Esophagus (tissue), 2 donors: ENCODE measurements around the gene NPEPL1. TPM values are rescaled to one million over a fixed set of nuclear protein-coding genes. Genes with fewer than 3 reads are reported as not detected.

Source experiments
- H3K27ac ChIP-seq, 2 donors: one replicate each; pipeline ENCODE4 v1.5.1; 2013; ENCODE audit warnings: low read depth in 2 of 2, mild to moderate bottlenecking in 2 of 2, inconsistent platforms in 1 of 2, low read length in 1 of 2, moderate library complexity in 1 of 2
- H3K27me3 ChIP-seq, 2 donors: one replicate each; pipeline ENCODE4 v1.6.1; 2013; ENCODE audit warnings: low read length in 2 of 2, control low read depth in 1 of 2, mild to moderate bottlenecking in 1 of 2; ENCODE audit not compliant: insufficient read depth in 2 of 2, control insufficient read depth in 1 of 2
- H3K36me3 ChIP-seq, 2 donors: one replicate each; pipeline ENCODE4 v1.6.1; 2013; ENCODE audit warnings: low read length in 1 of 2; ENCODE audit not compliant: control insufficient read depth in 2 of 2, insufficient read depth in 2 of 2
- H3K4me1 ChIP-seq, 2 donors: one replicate each; pipeline ENCODE4 v1.6.1; 2013; ENCODE audit warnings: low read length in 1 of 2; ENCODE audit not compliant: control insufficient read depth in 2 of 2, insufficient read depth in 2 of 2
- H3K4me3 ChIP-seq, 2 donors: one replicate each; pipeline ENCODE4 v1.5.1; 2013; ENCODE audit warnings: low read length in 2 of 2, mild to moderate bottlenecking in 2 of 2, low read depth in 1 of 2, moderate library complexity in 1 of 2
- H3K9me3 ChIP-seq, 2 donors: one replicate each; pipeline ENCODE4 v1.6.1; 2013; ENCODE audit warnings: mild to moderate bottlenecking in 2 of 2, low read depth in 1 of 2, low read length in 1 of 2, moderate library complexity in 1 of 2; ENCODE audit not compliant: control insufficient read depth in 2 of 2, insufficient read depth in 1 of 2
- WGBS, 2 donors: extraction: QIAGEN DNeasy Blood & Tissue Kit; methylation state at CpG; one replicate each; pipeline ENCODE4 v1.1.7; 2013; 5-methylcytosine and 5-hydroxymethylcytosine counted together
- polyA plus RNA-seq, 2 donors: library from polyadenylated mRNA; stranded (reverse); fragments of 200-250 nt; gene quantifications; one replicate each; pipeline ENCODE4 v1.2.3, GENCODE V29; 2013
- donor health status: healthy with polysubstance abuse.
- donor health status: Bipolar disorder and iron deficiency.

NPEPL1 gene
- polyA plus RNA-seq, 2 donors = 33.2 to 42.7 TPM

DNA sequence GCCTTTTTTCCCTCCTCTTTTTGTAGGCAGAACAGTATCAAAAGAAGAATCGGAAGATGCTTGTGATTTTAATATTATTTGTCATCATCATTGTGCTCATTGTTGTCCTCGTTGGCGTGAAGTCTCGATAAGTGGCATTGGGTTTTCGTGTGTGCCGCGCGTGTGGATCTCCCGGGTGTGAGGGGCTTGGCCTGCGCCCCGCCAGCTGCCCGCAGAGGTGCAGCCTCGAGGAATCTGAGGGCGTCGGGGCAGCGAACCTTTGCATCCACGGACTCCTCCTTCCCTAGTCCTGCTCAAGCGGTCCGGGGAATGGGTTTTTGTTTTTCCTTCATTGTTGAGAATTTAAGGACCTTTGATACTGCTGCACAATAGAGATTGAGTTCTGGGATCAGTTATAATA, 16.4 kb upstream of the NPEPL1 start:
- Histone ChIP-seq H3K27me3 (no peaks in the 10 kb centered on the region), H3K9me3 (no peaks in the 10 kb centered on the region), H3K4me1 (no peaks in the 10 kb centered on the region), H3K36me3 (peaks cover 0 to 35% of the 10 kb centered on the region in 2 donors), H3K27ac (no peak overlapping the region), H3K4me3 (no peak overlapping the region)
- 95 to 96% methylated on average over 19 of the region's 19 CpGs for WGBS, 2 donors

DNA sequence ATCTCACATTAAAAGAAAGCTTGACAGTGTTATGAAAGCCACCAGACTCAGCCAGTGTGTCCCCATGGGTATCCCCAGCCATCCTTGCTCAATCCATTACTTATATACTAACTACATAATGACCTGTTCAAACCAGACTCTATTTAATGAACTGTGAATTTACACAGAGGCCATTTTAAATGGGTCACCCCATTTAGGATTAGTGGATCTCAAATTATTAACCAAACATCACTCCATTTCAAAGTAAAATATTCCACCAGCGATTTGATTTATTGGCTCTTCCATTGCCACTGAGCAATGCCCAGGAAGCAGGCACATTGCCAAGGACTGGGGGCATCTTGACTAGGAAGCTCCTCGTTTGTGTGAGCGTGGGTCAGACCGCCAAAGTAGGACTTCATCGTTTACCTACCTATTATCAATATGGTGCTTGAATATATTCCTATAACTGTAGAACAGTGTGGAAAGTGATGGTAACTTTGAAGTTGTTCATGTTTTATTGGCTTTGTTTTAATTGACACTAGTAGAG, 15.5 kb upstream of the NPEPL1 start:
- Histone ChIP-seq H3K27ac (no peak overlapping the region), H3K9me3 (no peaks in the 10 kb centered on the region), H3K36me3 (peaks cover 0 to 35% of the 10 kb centered on the region in 2 donors), H3K4me1 (no peaks in the 10 kb centered on the region), H3K4me3 (no peak overlapping the region), H3K27me3 (no peaks in the 10 kb centered on the region)
- WGBS, 2 donors = 92 to 93% methylated on average over 5 of the region's 5 CpGs

DNA sequence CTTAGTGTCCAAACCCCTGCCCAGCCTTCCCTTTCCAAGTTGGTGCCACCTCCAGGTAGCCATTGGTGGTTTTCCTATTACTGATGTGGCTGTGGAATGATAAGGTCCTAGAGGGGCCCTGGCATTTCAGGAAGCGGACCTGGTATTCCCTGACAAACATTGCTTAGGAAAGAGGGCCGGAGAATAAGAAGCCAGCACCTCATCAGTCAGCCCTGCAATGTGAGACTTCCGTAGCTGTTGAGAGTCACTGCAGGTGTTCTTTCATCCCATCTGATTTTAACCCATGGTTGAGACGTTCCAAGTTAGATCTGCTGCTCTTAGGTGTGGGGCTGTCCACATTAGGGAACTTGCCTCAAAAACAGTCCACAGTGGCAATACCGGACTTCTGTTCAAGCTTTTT, 14.8 kb upstream of the NPEPL1 start:
- Histone ChIP-seq H3K9me3 (no peaks in the 10 kb centered on the region), H3K4me3 (no peak overlapping the region), H3K4me1 (no peaks in the 10 kb centered on the region), H3K27ac (no peak overlapping the region), H3K36me3 (peaks cover 0 to 35% of the 10 kb centered on the region in 2 donors), H3K27me3 (no peaks in the 10 kb centered on the region)
- WGBS, 2 donors = 92 to 94% methylated on average over 5 of the region's 5 CpGs

DNA sequence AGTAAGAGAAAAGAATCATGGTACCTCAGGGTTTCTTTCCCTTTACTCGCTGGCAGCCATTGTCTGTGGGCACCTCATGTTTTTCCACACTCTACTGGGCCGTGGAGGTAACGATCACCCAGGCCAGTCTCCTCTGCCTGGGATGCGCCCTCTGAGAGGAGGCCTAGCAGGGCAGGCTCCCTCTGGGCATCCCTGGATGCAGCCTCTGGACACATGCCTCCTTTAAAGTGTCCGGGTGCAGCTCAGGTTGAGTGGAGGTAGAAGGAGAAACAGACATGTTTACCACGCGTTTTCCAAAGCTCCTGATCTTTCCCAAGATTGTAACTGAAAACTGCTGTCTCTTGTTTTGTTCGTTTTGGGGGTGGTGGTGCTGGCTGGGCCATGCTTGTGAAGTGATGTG, 13.8 kb upstream of the NPEPL1 start:
- Histone ChIP-seq H3K27ac (no peak overlapping the region), H3K27me3 (no peaks in the 10 kb centered on the region), H3K4me1 (no peaks in the 10 kb centered on the region), H3K4me3 (no peak overlapping the region), H3K36me3 (peaks cover 0 to 30% of the 10 kb centered on the region in 2 donors), H3K9me3 (no peaks in the 10 kb centered on the region)
- WGBS, 2 donors = 87 to 93% methylated on average over 8 of the region's 8 CpGs

- H3K4me3 ChIP-seq = no peak overlapping the region
- no peak overlapping the region for H3K27ac ChIP-seq
- 84 to 88% methylated on average over 11 of the region's 11 CpGs for WGBS, 2 donors
- H3K4me1 ChIP-seq = no peaks in the 10 kb centered on the region
- H3K27me3 ChIP-seq = no peaks in the 10 kb centered on the region
- peaks cover 0 to 11% of the 10 kb centered on the region in 2 donors for H3K36me3 ChIP-seq
- H3K9me3 ChIP-seq = no peaks in the 10 kb centered on the region
Measured at GRCh38 chr20:58682656-58683531, 9.7 kb upstream of the NPEPL1 start.

DNA sequence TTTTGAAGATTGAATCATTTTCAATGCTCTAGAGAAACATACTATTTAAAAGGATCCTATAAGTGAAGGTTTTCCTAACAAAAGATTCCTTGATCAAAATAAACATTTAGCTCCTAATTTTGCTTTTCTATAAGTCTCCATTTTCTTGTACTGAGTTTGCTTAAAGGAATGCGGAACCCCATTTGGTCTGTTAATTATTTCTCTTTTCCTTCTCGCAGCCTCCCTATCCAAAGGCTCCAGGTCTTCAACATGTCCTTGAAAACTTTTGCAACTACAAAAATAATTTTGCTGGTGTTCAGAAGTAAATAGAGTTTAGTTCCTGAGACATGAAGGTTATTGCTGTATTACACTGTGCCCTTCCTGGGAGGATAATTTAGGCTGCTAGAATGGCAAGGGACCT, 8.3 kb upstream of the NPEPL1 start:
- Histone ChIP-seq H3K4me3 (no peak overlapping the region), H3K27me3 (no peaks in the 10 kb centered on the region)
- 97 to 98% methylated on average over 2 of the region's 2 CpGs for WGBS, 2 donors

GRCh38 chr20:58685988-58686387, 6.6 kb upstream of the NPEPL1 start:
- Histone ChIP-seq H3K9me3 (no peaks in the 10 kb centered on the region), H3K27ac (no peak overlapping the region), H3K27me3 (no peaks in the 10 kb centered on the region), H3K36me3 (no peaks in the 10 kb centered on the region), H3K4me1 (peaks cover 0 to 2% of the 10 kb centered on the region in 2 donors), H3K4me3 (no peak overlapping the region)
- WGBS, 2 donors = 93 to 95% methylated on average over 5 of the region's 5 CpGs

More for the DNA sequence above, 8.3 kb upstream of the NPEPL1 start:
- Histone ChIP-seq H3K4me1 (no peaks in the 10 kb centered on the region), H3K9me3 (no peaks in the 10 kb centered on the region), H3K36me3 (peaks cover 0 to 6% of the 10 kb centered on the region in 2 donors), H3K27ac (no peak overlapping the region)

- Histone ChIP-seq H3K9me3 (no peaks in the 10 kb centered on the region), H3K27ac (no peak overlapping the region), H3K4me3 (no peak overlapping the region), H3K4me1 (peaks cover 5 to 10% of the 10 kb centered on the region in 2 donors), H3K36me3 (peaks cover 0 to 2% of the 10 kb centered on the region in 2 donors), H3K27me3 (no peaks in the 10 kb centered on the region)
- WGBS, 2 donors = 93 to 96% methylated on average over 4 of the region's 4 CpGs
Measured at GRCh38 chr20:58688414-58688813, 4.2 kb upstream of the NPEPL1 start.

GRCh38 chr20:58688840-58689239, 3.8 kb upstream of the NPEPL1 start:
- Histone ChIP-seq H3K27ac (no peak overlapping the region), H3K36me3 (peaks cover 0 to 2% of the 10 kb centered on the region in 2 donors), H3K4me1 (peaks cover 5 to 14% of the 10 kb centered on the region in 2 donors), H3K27me3 (no peaks in the 10 kb centered on the region), H3K4me3 (no peak overlapping the region), H3K9me3 (no peaks in the 10 kb centered on the region)
- WGBS, 2 donors = 60 to 76% methylated on average over 6 of the region's 6 CpGs
